Retinal pigment epithelial cell (primary cell): ENCODE results near the gene C1orf74.

Experiments used
- DNase-seq: peaks from one replicate; pipeline ENCODE4 v3.0.0-alpha.2; 2010; ENCODE audit warnings: low read depth
- H3K4me3 ChIP-seq: 2 replicates; pipeline ENCODE4 v1.5.1; 2011; ENCODE audit warnings: mild to moderate bottlenecking, low read length, control low read depth, moderate library complexity
- CTCF ChIP-seq: conservative IDR thresholded peaks from 2 replicates; pipeline ENCODE4 v1.5.1; 2011; ENCODE audit warnings: low read depth, low read length, control low read depth, inconsistent platforms

Gene C1orf74

GRCh38 chr1:209791920-209792319, 7.6 kb upstream of the C1orf74 start:
- TF ChIP-seq CTCF, result no peak
- H3K4me3 ChIP-seq, result no peak overlapping the region
- DNase-seq, result no peak

- TF ChIP-seq CTCF, result no peak
- H3K4me3 ChIP-seq, result no peak overlapping the region
- no peak for DNase-seq
Measured at GRCh38 chr1:209790286-209791193, 6.2 kb upstream of the C1orf74 start.

- no peak for DNase-seq
- TF ChIP-seq CTCF, result no peak
- no peak overlapping the region for H3K4me3 ChIP-seq
Measured at GRCh38 chr1:209789245-209789644, 4.9 kb upstream of the C1orf74 start.

GRCh38 chr1:209787551-209787950, 3.2 kb upstream of the C1orf74 start:
- H3K4me3 ChIP-seq, result no peak overlapping the region
- no peak for DNase-seq
- TF ChIP-seq CTCF, result no peak

GRCh38 chr1:209786146-209786545, 1.8 kb upstream of the C1orf74 start:
- TF ChIP-seq CTCF, result no peak
- no peak overlapping the region for H3K4me3 ChIP-seq
- no peak for DNase-seq

GRCh38 chr1:209785592-209785991, 1.2 kb upstream of the C1orf74 start:
- no peak for DNase-seq
- H3K4me3 ChIP-seq, result no peak overlapping the region
- no peak for TF ChIP-seq CTCF

- H3K4me3 ChIP-seq, result peak overlapping the region; percentile 89
- no peak for DNase-seq
- TF ChIP-seq CTCF, result no peak
Measured at GRCh38 chr1:209783386-209783785, 973 bp downstream of the C1orf74 start.
